H9 (cell line): ENCODE measurements around the gene LRP1B. TPM values are rescaled to one million over a fixed set of nuclear protein-coding genes. Genes with fewer than 3 reads are reported as not detected.

ENCODE experiments used
- DNase-seq: peaks from one replicate; pipeline ENCODE4 v3.0.0-alpha.2; 2017
- H2AFZ ChIP-seq: one replicate; pipeline ENCODE4 v1.6.1; 2013; ENCODE audit warnings: mild to moderate bottlenecking, low read length, control low read depth, moderate library complexity
- H2AK5ac ChIP-seq: 2 replicates; pipeline ENCODE4 v1.6.1; 2013; ENCODE audit warnings: low read length, control low read depth, mixed read lengths; ENCODE audit not compliant: insufficient read length
- H2BK120ac ChIP-seq: one replicate; pipeline ENCODE4 v1.6.1; 2013; ENCODE audit warnings: low read depth, mild to moderate bottlenecking, low read length, control low read depth, inconsistent platforms; ENCODE audit not compliant: poor library complexity, severe bottlenecking
- H2BK12ac ChIP-seq: 2 replicates; pipeline ENCODE4 v1.6.1; 2013; ENCODE audit warnings: low read length, control low read depth, mixed read lengths, low read depth; ENCODE audit not compliant: insufficient read length
- H2BK15ac ChIP-seq: 2 replicates; pipeline ENCODE4 v1.6.1; 2013; ENCODE audit warnings: low read depth, low read length, control low read depth
- H2BK20ac ChIP-seq: one replicate; pipeline ENCODE4 v1.6.1; 2013; ENCODE audit warnings: low read depth, mild to moderate bottlenecking, low read length, control low read depth, inconsistent platforms; ENCODE audit not compliant: poor library complexity, severe bottlenecking
- H2BK5ac ChIP-seq: 2 replicates; pipeline ENCODE4 v1.6.1; 2013; ENCODE audit warnings: low read length, control low read depth, mixed read lengths; ENCODE audit not compliant: insufficient read length
- H3K14ac ChIP-seq: 2 replicates; pipeline ENCODE4 v1.6.1; 2013; ENCODE audit warnings: low read length, control low read depth; ENCODE audit not compliant: insufficient read depth
- H3K18ac ChIP-seq: 2 replicates; pipeline ENCODE4 v1.6.1; 2013; ENCODE audit warnings: low read depth, mild to moderate bottlenecking, mixed read lengths, low read length, control low read depth; ENCODE audit not compliant: insufficient read length
- H3K23ac ChIP-seq: 2 replicates; pipeline ENCODE4 v1.6.1; 2013; ENCODE audit warnings: low read length, control low read depth, mixed read lengths, low read depth; ENCODE audit not compliant: insufficient read length
- H3K23me2 ChIP-seq: 2 replicates; pipeline ENCODE4 v1.6.1; 2013; ENCODE audit warnings: low read depth, mild to moderate bottlenecking, mixed read lengths, low read length, control low read depth; ENCODE audit not compliant: insufficient read length, poor library complexity, severe bottlenecking
- H3K27ac ChIP-seq: 2 replicates; pipeline ENCODE4 v1.5.1; 2013; ENCODE audit warnings: low read length, control low read depth, mixed read lengths, low read depth; ENCODE audit not compliant: insufficient read length
- H3K27me3 ChIP-seq: 2 replicates; pipeline ENCODE4 v1.6.1; 2013; ENCODE audit warnings: low read length, control low read depth, inconsistent platforms; ENCODE audit not compliant: insufficient read depth
- H3K4ac ChIP-seq: 2 replicates; pipeline ENCODE4 v1.6.1; 2013; ENCODE audit warnings: low read depth, mild to moderate bottlenecking, control low read depth, inconsistent platforms, low read length, moderate library complexity
- H3K4me1 ChIP-seq: 2 replicates; pipeline ENCODE4 v1.6.1; 2013; ENCODE audit warnings: low read length, control low read depth, inconsistent platforms; ENCODE audit not compliant: insufficient read depth
- H3K4me2 ChIP-seq: 2 replicates; pipeline ENCODE4 v1.6.1; 2013; ENCODE audit warnings: low read length, control low read depth, mixed read lengths; ENCODE audit not compliant: insufficient read length, insufficient read depth
- H3K56ac ChIP-seq: 2 replicates; pipeline ENCODE4 v1.6.1; 2013; ENCODE audit warnings: low read depth, mild to moderate bottlenecking, mixed read lengths, low read length, control low read depth; ENCODE audit not compliant: insufficient read length
- H3K79me1 ChIP-seq: 2 replicates; pipeline ENCODE4 v1.6.1; 2013; ENCODE audit warnings: low read depth, mild to moderate bottlenecking, moderate library complexity, low read length, control low read depth, inconsistent platforms; ENCODE audit not compliant: insufficient read depth, poor library complexity, severe bottlenecking
- H3K79me2 ChIP-seq: 2 replicates; pipeline ENCODE4 v1.6.1; 2013; ENCODE audit warnings: low read length, control low read depth, inconsistent platforms; ENCODE audit not compliant: insufficient read depth
- H3K9ac ChIP-seq: 2 replicates; pipeline ENCODE4 v1.6.1; 2013; ENCODE audit warnings: low read length, control low read depth, mixed read lengths; ENCODE audit not compliant: insufficient read length; ENCODE audit errors: extremely low read depth
- H3K9me3 ChIP-seq: one replicate; pipeline ENCODE4 v1.6.1; 2013; ENCODE audit warnings: low read depth, low read length, inconsistent platforms; ENCODE audit not compliant: control insufficient read depth
- H3T11ph ChIP-seq: one replicate; pipeline ENCODE4 v1.6.1; 2013; ENCODE audit warnings: mild to moderate bottlenecking, low read length, control low read depth, inconsistent platforms
- H4K20me1 ChIP-seq: one replicate; pipeline ENCODE4 v1.6.1; 2013; ENCODE audit not compliant: control insufficient read depth, insufficient read length, insufficient read depth
- H4K5ac ChIP-seq: 2 replicates; pipeline ENCODE4 v1.6.1; 2013; ENCODE audit warnings: low read depth, mild to moderate bottlenecking, mixed read lengths, low read length, control low read depth; ENCODE audit not compliant: insufficient read length
- H4K8ac ChIP-seq: replicated peaks from 2 replicates; pipeline ENCODE4 v1.6.1; 2013; ENCODE audit warnings: low read length, control low read depth, mixed read lengths, low read depth; ENCODE audit not compliant: insufficient read length
- H4K91ac ChIP-seq: 2 replicates; pipeline ENCODE4 v1.6.1; 2013; ENCODE audit warnings: low read depth, mild to moderate bottlenecking, moderate library complexity, mixed read lengths, low read length, control low read depth; ENCODE audit not compliant: insufficient read length
- H3K27ac Mint-ChIP-seq, 3 experiments: 2 replicates in 2 of 3; 3 replicates in 1 of 3; pipeline ENCODE4 v1.8.0; 2020 to 2021; ENCODE audit warnings: mixed read lengths in 3 of 3, mild to moderate bottlenecking in 1 of 3, moderate library complexity in 1 of 3
- H3K27me3 Mint-ChIP-seq: 2 replicates; pipeline ENCODE4 v1.8.0; 2021; ENCODE audit warnings: low read depth, mild to moderate bottlenecking, moderate library complexity, mixed read lengths
- H3K36me3 Mint-ChIP-seq, 3 experiments: 2 replicates in 2 of 3; 3 replicates in 1 of 3; pipeline ENCODE4 v1.8.0; 2020 to 2021; ENCODE audit warnings: low read depth in 3 of 3, mixed read lengths in 3 of 3; ENCODE audit not compliant: insufficient read depth in 1 of 3
- H3K4me1 Mint-ChIP-seq, 2 experiments: 2 replicates each; pipeline ENCODE4 v1.8.0; 2020; ENCODE audit warnings: mixed read lengths in 2 of 2
- H3K4me3 Mint-ChIP-seq, 2 experiments: 2 replicates in 1 of 2; 3 replicates in 1 of 2; pipeline ENCODE4 v1.8.0; 2020 to 2021; ENCODE audit warnings: mild to moderate bottlenecking in 2 of 2, mixed read lengths in 2 of 2, moderate library complexity in 1 of 2
- H3K9me3 Mint-ChIP-seq, 2 experiments: 2 replicates in 1 of 2; 3 replicates in 1 of 2; pipeline ENCODE4 v1.8.0; 2020; ENCODE audit warnings: mild to moderate bottlenecking in 2 of 2, mixed read lengths in 2 of 2, moderate library complexity in 1 of 2
- CTCF ChIP-seq: fragments of 200-600 bp; sonication (generic); conservative IDR thresholded peaks from 3 replicates; pipeline ENCODE4 v1.8.0; 2021; ENCODE audit warnings: antibody characterized with exemption, mild to moderate bottlenecking
- WGBS: extraction: QIAGEN DNeasy Blood & Tissue Kit; methylation state at CpG from one replicate; pipeline ENCODE4 v1.1.7; 2013; ENCODE audit warnings: missing lambda C conversion rate, low lambda C conversion rate, mixed read lengths; ENCODE audit not compliant: insufficient read length; ENCODE audit errors: extremely low coverage; 5-methylcytosine and 5-hydroxymethylcytosine counted together
- total RNA-seq: library from RNA; stranded (reverse); gene quantifications from 2 replicates; pipeline ENCODE4 v1.2.1, GENCODE V29; 2021

LRP1B gene
- total RNA-seq, 1 experiment from 2014 or later = not detected

GRCh38 chr2:140891614-140892212, 1239.1 kb downstream of the LRP1B start:
- Histone ChIP-seq H3K4me1 (no peaks in the 10 kb centered on the region), H4K8ac (no peak overlapping the region), H3K79me2 (no peaks in the 10 kb centered on the region), H2BK12ac (no peak overlapping the region), H2BK20ac (no peak overlapping the region), H2BK120ac (no peak overlapping the region), H3K9ac (no peak overlapping the region), H3K4ac (no peak overlapping the region), H3K79me1 (no peaks in the 10 kb centered on the region), H2BK15ac (no peak overlapping the region), H2AFZ (no peak overlapping the region), H3K18ac (no peak overlapping the region), H3K23ac (no peak overlapping the region), H3K9me3 (no peaks in the 10 kb centered on the region), H3T11ph (no peak overlapping the region), H4K91ac (no peak overlapping the region), H2AK5ac (no peak overlapping the region), H3K27ac (no peak overlapping the region), H4K5ac (no peak overlapping the region), H3K4me2 (no peak overlapping the region), H3K14ac (no peak overlapping the region), H3K23me2 (peaks cover 4% of the 10 kb centered on the region), H2BK5ac (no peak overlapping the region), H3K56ac (no peak overlapping the region), H3K27me3 (no peaks in the 10 kb centered on the region), H4K20me1 (no peaks in the 10 kb centered on the region)
- no peak overlapping the region for H3K27ac Mint-ChIP-seq
- peak; percentile 52 for TF ChIP-seq CTCF
- H3K9me3 Mint-ChIP-seq = no peaks in the 10 kb centered on the region; a peak in 1 of 5 replicates
- DNase-seq = no peak
- WGBS = no CpG with 5 or more reads among the region's 1 CpG
- no peak overlapping the region for H3K4me3 Mint-ChIP-seq
- H3K36me3 Mint-ChIP-seq = peaks cover 0 to 5% (median 0%) of the 10 kb centered on the region in 3 experiments; a peak in 2 of 7 replicates
- peaks cover 4% of the 10 kb centered on the region for H3K27me3 Mint-ChIP-seq
- H3K4me1 Mint-ChIP-seq = peaks cover 28 to 29% of the 10 kb centered on the region in 2 experiments
